SKM-1 (cell line): ENCODE measurements around the gene FADS1.

Source experiments
- DNase-seq: peaks from one replicate; lab custom pipeline; 2025; ENCODE audit not compliant: unreplicated experiment; lab: John Stamatoyannopoulos, UW

The FADS1 gene

DNA sequence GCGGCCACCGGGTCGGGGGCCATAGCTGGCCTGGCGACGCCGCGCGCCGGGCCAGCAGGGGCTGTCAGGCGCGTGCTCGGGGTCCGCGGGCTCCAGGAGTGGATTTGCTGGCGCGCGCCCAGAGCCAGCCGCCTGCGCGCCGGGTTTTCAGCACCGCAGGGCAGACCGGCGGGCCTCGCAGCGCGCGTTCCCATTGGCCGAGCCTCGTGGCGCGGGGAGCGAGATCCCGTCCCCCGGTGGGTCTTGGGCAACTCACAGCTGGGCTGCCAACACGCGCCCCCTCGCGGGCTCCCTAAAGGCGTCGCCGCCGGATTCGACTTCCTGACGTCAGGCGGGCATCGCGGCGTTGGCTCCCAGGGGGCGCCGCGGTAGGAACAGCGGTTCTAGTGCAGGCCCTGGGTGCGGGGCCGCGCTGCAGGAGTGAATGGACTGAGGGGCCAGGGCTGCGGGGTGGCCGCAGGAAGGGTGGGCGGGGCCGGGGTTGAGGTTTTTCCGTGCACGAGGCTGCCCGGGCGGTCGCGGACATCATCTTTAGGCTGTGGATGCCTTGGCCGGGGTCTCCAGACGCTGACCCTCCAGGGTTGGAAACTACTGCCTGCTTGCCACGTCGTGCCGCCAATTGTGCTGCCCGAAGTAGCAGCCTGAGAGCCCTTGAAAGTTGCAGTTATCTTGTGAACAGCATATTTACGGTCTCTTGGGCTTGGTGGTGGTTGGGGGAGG, at the start of gene FADS1:
TSS of gene FADS1 (minus strand) at position 268 of the 720 bp plus-strand sequence. CDS start at position 194, 74 bp downstream.
- peak; percentile 85 for DNase-seq

DNA sequence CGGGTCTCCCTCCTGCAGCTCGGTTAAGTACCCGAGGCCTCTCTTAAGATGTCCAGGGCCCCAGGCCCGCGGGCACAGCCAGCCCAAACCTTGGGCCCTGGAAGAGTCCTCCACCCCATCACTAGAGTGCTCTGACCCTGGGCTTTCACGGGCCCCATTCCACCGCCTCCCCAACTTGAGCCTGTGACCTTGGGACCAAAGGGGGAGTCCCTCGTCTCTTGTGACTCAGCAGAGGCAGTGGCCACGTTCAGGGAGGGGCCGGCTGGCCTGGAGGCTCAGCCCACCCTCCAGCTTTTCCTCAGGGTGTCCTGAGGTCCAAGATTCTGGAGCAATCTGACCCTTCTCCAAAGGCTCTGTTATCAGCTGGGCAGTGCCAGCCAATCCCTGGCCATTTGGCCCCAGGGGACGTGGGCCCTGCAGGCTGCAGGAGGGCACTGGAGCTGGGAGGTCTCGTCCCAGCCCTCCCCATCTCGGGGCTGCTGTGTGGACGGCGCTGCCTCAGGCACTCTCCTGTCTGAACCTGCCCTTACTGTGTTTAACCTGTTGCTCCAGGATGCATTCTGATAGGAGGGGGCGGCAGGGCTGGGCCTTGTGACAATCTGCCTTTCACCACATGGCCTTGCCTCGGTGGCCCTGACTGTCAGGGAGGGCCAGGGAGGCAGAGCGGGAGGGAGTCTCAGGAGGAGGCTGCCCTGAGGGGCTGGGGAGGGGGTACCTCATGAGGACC, 49.6 kb upstream of the FADS1 start:
- DNase-seq, result no peak

DNA sequence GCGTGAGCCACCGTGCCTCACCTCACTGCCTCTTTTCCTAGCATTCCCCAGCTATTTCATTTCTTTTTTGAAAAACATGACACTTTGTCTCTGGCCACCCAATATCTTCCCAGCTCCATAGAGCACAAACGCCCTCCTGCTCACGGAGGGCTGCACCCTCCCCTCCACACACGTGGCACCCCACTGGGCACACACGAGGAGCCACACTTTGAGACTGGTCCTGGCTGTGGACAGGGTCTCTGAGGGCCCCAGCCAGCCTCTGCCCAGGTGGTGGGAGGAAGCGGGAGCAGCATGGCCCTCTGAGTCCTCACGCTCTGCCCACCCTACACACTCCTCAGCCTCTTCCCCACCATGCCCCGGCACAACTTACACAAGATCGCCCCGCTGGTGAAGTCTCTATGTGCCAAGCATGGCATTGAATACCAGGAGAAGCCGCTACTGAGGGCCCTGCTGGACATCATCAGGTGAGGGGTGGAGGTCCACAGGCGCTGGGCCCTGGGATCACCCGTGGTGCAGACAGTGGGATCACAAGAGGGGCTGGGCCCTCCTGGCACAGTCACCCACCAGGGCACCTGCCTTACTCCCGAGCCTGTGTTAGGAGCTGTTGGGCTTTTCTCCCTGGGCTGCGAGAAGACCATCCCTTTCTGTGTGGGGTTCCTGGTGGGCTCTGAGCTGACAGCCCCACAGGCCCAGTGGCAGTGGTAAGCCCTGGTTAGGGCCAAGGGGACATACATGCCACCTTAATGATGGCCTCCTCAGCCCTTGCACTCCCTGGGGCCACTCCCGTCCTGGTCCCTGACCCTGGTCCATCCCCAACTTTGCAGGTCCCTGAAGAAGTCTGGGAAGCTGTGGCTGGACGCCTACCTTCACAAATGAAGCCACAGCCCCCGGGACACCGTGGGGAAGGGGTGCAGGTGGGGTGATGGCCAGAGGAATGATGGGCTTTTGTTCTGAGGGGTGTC, 48.3 kb upstream of the FADS1 start:
- no peak for DNase-seq

DNA sequence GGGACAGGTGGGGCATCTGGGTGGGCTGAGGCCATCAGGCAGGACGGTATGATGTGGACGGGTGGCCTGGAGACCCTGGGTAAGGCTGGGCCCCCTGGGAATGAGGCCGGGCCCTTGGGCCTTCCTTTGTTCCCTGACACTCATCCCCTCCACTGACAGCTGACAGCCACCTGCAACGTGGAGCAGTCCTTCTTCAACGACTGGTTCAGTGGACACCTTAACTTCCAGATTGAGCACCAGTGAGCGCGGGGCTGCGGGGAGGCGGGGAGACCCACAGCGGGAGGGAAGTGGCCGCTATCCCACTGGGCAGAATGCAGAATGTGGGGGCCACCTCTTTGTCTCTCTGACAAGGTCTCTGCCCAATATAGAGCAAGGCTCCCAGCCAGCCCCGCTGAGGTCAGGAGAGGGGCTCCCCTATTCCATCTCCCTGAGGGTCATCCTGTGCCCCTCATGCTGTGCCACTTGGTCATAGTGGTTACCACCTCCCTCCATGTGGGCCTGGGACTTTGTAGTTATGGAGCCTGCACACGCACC, 46.8 kb upstream of the FADS1 start:
- DNase-seq, result no peak

DNA sequence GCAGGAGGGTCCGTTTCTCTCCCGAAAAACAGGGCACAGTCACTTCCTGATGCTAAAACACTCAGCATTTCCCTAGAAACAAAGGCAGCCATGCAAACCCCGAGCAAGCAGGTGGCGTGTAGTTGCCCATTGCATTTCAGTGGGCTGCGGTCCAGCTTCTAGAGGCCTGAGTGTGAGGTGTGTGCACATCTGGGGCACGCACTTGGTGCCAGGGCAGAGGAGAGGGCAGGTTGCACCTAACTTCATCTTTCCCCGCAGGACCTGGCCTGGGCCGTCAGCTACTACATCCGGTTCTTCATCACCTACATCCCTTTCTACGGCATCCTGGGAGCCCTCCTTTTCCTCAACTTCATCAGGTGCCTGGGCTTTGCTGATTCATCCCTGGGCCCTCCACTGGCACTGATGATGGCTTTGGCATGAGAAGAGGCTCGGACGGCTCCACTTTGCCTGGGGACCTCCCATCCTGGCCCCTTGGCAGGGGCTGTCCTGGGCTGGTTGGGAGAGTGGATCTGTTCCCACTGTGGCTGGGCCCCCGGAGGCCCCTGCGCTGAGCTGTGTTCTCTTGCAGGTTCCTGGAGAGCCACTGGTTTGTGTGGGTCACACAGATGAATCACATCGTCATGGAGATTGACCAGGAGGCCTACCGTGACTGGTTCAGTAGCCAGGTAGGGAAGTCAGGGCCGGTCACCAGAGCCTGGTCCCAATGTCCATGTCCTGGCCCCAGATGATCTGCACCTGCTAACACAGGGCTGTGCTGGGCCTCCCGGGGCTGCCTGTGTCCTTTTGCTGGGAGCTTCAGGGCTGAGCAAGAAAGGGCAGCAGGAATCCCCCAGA, 46.1 kb upstream of the FADS1 start:
- DNase-seq, result no peak

DNA sequence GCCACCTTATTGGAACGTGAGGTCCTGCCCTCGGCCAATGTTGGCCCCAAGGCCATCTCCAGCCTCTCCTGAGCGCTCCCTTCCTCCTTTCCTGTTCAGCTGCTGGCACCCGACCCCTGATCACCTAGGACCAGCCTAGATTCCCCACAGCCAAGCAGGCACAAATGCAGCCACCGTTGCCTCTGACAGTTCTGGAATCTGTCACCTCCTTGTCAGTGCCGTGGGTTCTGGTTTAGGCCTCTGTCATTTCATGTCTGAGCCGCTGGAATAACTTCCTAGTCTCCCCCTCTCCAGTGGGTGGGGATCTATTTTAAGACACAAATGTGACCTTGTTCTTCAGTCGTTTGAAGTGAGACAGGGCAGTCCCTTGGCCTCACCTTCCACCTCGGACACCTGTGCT, 44.8 kb upstream of the FADS1 start:
- no peak for DNase-seq

DNA sequence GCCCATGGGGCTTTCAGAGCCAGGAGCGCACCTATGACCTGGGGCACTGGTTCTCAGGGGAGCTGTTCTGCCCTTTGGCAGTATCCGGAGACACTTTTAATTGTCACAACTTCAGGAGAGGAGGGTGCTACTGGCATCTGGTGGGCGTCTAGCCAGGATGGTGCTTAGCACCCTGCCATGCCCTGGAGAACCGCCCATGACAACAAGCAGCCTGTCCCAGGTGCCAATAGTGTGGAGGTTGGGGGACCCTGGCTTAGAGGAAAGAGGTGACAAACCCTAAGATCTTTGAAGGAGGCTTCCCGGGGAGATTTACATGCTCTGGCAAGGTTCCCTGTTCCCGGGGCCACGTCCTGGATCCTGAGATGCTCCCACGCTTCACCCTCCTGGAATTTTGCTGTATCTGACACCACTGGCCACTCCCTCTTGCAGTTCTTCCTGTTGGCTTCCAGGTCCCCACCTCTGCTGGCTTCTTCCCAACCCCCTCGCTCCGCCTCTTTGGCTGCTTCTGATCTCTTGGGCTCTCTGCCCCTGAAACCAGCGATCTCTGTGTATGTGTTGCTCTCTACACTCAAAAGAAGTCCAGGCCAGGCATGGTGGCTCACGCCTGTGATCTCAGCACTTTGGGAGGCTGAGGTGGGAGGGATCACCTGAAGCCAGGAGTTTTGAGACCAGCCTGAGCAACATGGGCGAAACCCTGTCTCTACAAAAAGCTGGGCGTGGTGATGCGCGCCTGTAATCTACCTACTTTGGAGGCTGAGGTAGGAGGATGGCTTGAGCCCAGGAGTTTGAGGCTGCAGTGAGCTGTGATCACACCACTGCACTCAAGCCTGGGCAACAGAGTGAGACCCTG, 43.5 kb upstream of the FADS1 start:
- DNase-seq, result no peak

DNA sequence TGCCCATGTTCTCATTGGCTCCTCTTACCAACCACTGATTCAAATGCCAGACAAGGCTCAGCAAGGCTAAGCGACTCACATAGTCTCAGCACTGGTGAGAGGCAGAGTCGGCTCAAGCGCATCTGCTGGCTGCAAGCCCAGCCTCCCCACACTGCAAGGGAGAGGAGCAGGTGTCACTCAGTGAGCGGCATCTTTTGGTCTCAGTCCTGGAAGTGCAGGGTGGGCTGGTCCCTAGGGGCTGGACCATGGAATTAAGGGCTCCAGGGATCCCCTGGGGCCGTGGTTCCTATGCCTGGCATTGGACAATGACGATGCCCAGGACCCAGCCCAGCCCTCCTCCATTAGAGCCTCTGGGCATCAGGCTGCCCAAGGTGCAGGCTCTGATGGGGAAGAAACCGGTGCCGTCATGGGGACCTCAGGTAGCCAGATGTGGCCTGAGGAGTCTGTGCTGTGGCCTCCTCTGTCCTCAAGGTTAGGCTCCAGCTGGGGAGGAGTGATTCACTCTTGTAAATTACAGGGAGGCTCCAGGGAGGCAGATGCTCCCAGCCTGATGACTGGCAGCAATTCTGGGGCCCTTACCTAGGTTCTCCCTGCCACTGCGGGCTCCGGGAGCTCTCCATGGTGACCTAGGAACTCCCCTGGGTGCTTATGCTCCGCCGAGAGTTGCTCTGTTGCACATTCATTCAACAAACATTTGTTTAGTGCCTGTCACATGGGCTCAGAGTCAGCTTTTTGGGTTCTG, 39.3 kb upstream of the FADS1 start:
- DNase-seq, result no peak

DNA sequence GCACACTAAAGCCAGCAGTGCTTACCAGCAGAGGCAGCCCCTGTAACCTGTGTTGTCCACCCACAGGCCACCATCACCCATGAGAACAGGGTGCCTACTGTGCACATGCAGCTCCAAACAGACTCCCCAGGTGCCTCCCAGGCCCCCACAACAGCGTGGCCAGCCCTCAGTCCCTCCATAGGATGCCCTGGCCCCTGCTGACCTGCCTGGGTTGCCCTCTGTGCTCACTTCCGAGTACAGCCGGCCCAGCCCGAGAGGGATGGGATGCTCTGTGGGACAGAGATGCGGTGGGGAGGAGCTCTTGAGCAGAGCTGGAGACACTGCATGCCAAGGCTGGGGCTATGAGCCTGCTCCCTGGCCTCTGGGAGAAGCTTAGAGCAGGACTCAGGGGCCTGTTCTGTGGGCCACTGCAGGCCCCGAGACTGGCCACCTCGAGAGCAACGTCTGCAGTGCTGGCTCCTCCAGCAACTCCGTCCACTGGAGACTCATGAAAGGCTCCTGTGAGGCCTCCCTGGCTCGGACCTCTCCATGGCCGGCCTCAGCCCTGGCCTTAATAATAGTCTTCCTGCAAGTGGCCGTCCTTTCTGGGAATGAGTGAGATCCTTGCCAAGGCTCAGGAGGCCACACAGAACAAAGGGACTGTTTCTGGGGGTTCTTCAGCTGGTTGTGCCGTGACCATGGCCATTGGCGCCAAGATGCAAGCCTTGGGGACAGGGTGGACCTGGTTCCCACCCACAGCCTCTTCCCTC, 38.3 kb upstream of the FADS1 start:
- no peak for DNase-seq

DNA sequence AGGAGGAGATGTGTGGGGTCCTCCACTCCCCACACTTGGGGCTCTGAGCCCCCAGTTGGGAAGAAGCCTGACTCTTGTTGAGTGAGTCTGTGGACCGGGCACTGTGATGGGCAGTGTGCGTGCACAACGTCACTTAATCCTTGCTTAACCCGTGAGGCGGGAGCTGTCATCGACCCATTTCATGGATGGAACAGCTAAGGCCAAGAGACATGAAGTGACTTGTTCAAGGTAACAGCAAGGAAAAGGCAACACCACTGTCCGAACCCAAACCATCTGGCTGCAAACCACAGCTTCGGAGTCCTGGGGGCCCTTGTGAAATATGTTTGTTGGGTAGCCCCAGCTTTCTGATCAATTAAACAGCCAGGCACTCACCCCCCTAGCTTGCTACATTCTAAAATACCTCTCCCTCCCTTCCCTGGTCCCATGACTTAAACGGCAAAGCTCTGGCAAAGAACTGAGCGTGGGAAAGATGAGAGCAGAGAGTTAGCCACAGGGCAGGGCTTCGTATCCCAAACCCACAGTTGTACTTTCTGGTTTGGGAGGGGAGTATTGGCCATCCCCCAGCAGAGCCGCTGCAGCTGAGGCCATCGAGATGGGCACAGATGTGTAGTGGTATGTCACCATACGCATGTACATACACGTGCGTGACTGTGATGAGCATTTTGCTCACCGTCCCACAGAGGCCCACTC, 37.5 kb upstream of the FADS1 start:
- no peak for DNase-seq

DNA sequence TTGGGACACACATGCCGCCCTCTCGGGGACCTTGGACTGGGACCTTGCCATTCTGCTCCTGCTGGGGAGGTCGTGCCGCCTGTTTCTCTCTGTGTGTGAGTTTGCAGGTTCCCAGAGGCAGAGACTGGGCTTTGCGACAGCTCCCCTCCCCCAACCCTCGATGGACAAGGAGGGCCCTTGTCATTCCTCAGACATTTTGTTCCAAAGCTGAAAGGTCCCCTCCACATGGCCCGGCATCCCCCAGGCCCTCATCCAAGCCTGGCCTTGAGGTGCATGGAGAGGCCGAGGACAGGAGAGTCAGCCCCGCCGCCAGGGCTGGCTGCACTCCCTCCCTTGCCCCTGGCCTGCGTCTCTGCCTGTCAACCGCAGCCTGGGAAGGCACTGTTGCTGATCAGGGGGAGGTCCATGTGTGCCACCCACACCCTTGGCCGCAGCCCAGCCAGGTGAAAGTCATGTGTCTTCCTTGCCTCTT, 36.9 kb upstream of the FADS1 start:
- DNase-seq, result no peak

DNA sequence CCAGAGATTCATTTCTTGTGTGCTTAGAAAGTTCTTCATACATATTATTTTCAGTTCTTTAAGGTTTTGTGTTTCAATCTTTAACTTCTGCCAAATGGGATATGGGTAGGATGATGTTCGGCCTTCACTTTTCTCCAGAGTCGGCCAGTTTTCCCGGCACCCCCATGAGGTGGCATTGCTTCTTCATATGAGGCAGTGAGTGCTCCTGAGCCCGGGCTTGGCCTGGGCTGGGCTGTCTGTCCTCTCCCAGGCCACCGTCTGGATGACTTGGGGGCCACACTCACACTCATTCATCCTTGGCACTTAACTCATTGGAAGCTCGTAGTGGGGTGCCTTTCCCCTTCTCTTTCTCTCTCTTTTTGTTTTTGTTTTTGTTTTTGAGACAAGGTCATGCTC, 35.1 kb upstream of the FADS1 start:
- DNase-seq, result no peak

DNA sequence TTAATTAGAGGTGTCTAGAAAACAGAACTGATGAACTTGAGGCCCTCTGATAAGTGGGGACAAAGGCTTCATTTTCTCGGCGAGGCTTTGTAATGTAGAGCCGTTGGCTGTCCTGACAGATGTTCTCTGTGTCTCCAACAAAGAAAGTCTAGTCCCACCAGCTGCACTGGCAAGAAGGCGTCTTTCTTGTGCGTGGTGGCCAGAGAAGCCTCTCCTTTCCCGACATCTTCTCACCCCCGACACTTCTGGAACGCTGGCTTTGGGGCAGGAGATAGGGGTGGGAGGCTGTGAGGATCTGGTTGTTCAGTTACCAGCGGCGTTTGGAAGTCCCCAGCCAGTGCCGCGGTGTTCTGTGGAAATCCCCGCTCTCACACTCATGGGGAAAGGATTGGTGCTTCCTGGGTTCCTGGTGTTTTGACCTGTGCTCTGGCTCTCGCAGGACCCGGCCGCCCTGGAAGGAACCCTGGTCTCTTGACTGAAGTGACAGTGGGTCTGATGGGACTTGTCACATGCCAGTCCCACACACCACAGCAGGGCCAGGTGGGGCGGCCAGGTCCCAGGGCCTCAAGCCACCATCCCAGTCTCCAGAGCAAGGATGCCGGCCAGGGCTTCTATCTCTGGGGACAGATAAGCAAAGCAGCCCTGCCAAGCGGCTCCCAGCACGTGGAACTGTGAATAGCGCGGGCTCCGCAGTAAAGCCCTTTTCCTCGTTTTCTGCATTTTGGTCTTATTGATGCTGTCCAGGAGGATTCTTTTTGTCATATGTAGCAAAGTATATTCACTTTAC, 34.5 kb upstream of the FADS1 start:
- DNase-seq, result no peak

DNA sequence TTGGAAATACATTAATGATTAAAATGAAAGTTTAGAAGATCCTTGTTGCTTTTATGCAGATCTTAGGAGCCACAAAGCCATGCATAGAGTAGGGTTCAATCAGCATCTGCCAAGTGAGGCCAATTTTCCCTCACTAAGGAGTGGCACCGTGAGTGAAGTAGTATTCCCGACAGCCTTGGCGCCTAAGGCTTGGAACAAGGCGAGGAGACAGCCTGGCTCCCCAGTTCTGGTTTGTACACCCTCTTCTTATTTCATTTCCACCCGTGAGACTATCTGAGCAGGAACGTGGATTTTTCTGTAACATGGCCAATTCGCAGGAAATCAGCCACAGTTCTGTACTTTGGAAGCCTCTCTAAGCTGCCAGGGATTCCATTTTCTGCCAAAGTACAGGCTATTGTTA, 33.9 kb upstream of the FADS1 start:
- no peak for DNase-seq

DNA sequence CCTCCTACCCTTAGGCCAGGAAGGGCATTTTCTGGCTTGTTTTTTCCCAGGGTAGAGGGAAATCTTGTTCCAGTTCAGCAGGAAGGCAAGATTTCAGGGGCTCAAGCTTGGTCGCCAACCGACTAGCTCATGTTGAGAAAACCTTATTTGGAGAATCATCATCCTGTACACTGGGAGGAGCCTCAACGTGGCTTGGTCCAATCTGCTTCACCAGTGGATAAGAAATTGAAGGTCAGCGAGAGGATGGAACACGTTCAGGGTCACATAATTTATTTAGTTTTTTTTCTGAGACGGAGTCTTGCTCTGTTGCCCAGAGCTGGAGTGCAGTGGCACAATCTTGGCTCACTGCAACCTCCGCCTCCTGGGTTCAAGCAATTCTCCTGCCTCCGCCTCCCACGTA, 31.8 kb upstream of the FADS1 start:
- DNase-seq, result no peak

DNA sequence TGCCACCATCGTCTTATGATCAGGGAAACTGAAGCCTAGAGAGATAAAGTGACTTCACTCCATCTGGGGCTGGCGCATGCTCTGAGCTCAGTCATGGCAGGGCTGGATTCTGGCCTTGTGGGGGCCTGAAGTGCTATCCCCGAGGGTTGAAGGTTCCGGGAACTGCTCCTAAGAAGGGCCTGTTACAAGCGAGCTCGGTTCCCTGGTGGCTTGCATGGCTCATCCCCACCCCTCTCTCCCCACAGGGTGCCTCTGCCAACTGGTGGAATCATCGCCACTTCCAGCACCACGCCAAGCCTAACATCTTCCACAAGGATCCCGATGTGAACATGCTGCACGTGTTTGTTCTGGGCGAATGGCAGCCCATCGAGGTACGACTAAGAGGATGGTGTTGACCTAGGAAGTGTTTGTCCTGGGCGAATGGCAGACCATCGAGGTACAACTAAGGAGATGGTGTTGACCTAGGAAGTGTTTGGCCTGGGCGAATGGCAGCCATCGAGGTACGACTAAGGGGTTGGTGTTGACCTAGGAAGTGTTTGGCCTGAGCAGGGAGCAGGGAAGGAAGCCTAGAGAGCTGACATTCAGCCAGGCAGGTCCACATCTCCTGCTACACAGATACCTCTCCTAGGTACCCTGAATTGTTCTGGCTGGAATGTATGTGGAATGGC, 31.2 kb upstream of the FADS1 start:
- DNase-seq, result no peak
